Stimulated activated CD4-positive, alpha-beta T cell treated with anti-CD3 and anti-CD28 coated beads, Interleukin-2, amount 100 ng/mL, for 24 hours (primary cell): ENCODE results near the gene ZBED3.
"Not testable (repeated sequence)": the region's sequence is repeated elsewhere in the genome, so short reads cannot be mapped to it uniquely, and the experiment has no call there.

Source experiments
- DNase-seq, 2 donors: peaks; one replicate each; pipeline ENCODE4 v3.0.0-alpha.2; 2020

ZBED3 gene

GRCh38 chr5:77086689-77087483, at the start of gene ZBED3:
TSS of gene ZBED3 (minus strand) at chr5:77087285. CDS start at chr5:77077878, 9,407 bp downstream.
- DNase-seq: peak; percentile 47 to 50

DNA sequence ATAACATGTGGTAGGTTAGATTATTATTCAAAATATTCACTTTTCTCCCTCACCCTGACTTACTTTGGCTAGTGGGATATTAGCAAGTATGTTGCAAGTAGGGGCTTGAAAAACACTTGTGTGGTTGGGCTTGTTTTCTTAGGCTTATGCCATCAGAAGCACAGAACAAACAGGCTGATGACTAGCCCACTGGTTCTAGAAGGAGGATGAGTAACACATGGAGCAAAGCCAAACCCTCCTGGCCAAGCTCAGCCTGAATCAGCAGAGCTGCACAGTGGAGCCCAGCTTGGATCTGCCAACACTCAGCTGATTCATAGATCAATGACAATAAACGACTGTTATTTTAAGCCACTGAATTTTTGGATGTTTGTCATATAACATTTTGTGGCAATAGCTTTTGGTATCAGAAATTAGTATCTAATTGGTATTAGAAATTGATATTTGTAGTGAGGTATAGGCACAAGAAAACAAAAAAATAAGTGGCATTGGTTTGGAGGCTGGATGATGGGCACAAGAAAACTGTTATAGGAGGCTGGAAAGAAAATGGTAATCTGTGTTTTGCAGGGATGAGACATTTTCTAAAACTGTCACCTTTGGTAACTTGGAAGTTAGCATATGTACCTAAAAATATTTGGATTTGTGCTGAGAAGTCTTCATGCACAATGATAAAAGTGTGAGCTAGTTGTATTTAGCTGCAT, 46.1 kb upstream of the ZBED3 start:
- DNase-seq: no peak

- DNase-seq: no peak
These were observed 44.3 kb upstream of the ZBED3 start for GRCh38 chr5:77131361-77131760.

GRCh38 chr5:77129391-77129990, 42.4 kb upstream of the ZBED3 start:
- DNase-seq: peak in 1 of 2 donors; percentile 28

- DNase-seq: no peak
These were observed 41.5 kb upstream of the ZBED3 start for GRCh38 chr5:77128411-77129061.

- no peak for DNase-seq
These were observed 36.0 kb upstream of the ZBED3 start for GRCh38 chr5:77123057-77123456.

DNA sequence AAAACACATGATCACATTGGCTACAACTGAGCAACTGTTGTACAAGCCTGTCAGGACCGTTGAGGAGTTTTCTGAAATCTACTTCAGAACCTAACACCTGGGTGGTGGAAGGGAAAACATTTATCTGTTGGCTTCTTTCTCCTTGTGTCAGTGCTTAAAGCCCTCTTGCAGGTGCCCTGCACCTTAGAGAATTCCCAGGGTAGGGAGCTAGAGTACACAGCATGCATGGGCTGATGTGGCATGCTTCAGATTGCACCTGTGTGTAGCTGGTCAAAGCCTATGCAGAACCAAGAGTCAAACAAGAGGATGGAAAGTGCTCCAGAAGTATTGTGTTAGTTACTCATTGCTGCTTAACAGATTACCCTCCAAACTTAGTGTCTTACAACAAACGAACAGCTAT, 33.6 kb upstream of the ZBED3 start:
- DNase-seq: no peak

DNA sequence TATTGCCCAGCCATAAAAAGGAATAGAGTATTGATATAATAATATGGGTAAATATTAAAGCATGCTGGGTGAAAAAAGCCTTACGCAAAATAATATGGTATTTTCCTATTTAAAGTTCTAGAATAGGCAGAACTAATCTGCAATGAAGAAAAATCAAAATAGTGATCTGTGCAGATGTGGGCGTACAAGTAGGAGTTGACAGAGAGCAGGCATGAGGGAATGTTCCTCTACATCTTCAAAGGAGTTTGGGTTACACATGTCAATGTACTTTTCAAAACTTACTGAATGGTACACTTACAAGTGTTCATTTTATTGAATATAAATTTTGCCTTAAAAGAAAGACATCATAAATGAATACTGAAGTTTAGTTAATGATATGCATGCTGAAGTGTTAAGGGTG, 33.0 kb upstream of the ZBED3 start:
- no peak for DNase-seq

GRCh38 chr5:77117161-77117560, 30.1 kb upstream of the ZBED3 start:
- DNase-seq: no peak

DNA sequence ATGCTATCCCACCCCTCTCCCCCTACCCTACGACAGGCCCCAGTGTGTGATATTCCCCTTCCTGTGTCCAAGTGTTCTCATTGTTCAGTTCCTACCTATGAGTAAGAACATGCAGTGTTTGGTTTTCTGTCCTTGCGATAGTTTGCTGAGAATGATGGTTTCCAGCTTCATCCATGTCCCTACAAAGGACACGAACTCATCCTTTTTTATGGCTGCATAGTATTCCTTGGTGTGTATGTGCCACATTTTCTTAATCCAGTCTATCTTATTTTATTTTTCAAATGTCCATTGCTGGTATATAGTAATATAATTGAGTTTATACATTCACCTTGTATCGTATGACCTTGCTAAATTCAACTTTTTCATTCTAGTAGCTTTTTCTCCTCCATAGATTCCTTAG, 19.9 kb upstream of the ZBED3 start:
- DNase-seq: not testable (repeated sequence)

DNA sequence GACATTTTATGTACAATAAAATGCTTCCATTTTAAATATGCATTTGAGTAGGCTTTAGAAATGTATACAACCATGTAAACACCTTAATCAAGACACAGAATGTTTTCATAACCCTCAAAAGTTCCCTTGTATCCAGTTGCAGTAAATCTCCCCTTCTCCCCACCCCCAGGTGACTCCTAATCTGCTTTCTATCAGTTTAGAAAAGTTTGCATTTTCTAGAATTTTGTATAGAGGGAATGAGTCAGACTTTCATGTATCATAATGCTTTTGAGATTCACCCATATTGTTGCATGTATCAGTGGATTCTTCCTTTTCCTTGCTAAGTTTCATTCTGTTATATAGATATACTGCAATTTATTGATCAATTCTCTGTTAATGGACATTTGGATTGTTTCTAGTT, 17.7 kb upstream of the ZBED3 start:
- DNase-seq: no peak

DNA sequence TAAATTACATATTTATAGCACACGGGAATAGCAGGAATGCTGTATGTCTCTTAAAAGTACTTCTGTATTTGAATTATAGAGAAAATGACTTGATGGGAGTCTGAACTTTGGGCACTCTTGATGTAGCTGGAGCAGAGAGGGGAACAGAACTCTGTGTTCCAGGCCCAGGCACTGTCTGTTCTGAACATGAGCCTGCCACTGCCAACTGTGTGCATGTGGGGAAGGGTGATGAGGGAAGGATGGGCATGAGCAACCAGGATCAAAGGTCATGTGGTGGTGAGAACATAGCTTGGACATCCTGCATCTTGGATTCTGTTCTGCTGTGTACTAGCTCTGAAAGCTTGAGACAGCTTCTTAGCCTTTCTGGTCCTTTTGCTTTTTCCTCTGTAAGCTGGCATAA, 16.4 kb upstream of the ZBED3 start:
- DNase-seq: no peak

DNA sequence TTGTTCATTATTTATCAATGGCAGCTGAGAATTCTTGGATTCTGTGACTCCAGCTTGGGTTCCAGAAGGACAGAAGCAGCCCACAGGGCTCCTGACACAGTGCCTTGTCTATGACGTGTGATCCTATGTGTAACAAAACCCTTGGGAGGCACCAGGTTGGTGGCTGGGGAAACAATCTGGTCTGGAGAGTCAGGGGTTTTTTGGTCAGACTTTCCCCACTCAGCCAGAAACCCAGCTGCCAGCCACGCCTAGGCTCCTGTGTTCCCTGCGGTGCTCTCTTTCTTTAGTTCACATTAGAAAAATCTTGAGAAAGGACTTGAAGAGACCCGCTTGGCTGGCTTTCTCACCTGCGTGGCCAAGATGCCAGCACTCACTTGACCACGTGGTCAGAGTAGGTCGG, 15.5 kb upstream of the ZBED3 start:
- no peak for DNase-seq

DNA sequence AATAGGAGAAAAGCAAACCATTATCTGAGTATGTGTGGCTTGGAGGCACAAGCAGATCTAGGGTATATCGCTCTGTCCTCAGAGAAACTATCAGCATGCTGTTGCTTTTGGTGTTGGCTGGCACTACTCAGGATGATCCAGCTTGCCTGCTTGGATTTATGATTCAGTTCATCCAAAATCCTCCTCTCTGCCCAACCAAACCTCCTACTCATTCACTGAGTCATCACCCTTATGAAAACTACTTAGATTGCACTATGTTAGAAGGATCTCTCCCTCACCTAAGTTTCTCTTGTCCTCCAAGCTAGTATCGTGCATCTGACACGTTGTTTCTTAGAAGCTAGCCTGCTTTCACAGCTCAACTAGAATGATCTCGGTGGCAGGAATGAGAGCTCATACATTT, 14.2 kb upstream of the ZBED3 start:
- DNase-seq: no peak

- no peak for DNase-seq
These were observed 8.1 kb upstream of the ZBED3 start for GRCh38 chr5:77095189-77095588.

- DNase-seq: no peak
These were observed 588 bp upstream of the ZBED3 start for GRCh38 chr5:77087484-77088261.

- no peak for DNase-seq
These were observed 757 bp downstream of the ZBED3 start for GRCh38 chr5:77086368-77086688.

GRCh38 chr5:77083088-77083487, 4.0 kb downstream of the ZBED3 start:
- DNase-seq: no peak

DNA sequence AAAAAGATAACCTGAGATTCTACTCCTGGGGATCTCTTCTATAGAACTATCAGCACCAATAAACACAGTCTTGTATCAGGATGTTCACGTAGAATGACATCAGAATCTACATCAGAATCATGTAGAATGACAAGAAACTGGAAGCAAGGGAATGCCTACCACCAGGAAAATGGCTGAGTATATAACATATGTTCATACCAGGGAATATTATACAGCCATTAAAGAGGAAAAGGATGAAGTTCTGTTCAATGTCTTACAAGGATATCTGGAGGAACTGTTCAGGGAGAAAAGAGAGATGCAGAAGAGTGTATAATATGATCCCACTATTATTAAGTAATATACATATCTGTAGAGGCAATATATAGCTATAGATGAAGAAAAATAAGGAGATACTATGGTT, 4.8 kb downstream of the ZBED3 start:
- no peak for DNase-seq

- DNase-seq: no peak
These were observed 6.2 kb downstream of the ZBED3 start for GRCh38 chr5:77080905-77081304.

DNA sequence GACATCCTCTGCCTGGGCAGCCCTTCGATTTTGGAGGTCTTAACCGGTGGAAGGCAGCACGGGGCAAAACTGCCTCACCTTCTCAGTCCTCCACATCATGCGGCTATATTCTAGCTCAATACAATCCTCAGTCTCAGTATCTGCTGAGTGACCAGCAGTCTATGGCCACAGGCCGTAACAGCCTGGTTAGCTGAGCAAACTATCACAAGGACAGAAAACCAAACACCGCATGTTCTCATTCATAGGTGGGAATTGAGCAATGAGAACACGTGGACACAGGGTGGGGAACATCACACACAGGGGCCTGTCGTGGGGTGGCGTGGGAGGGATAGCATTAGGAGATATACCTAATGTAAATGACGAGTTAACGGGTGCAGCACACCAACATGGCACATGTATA, 6.6 kb downstream of the ZBED3 start:
- DNase-seq: not testable (repeated sequence)

- no peak for DNase-seq
These were observed 9.3 kb downstream of the ZBED3 start for GRCh38 chr5:77077829-77078176.
